Measurements from ENCODE around the gene PMEPA1.

Gene PMEPA1

GRCh38 chr20:57712851-57713504 is 3.2 kb upstream of the PMEPA1 start:
- H3K4me1 Mint-ChIP-seq (ENCODE audit: low read depth in 2 of 2), result peaks cover 13 to 16% of the 10 kb centered on the region in 2 donors
- DNase-seq (no peak), ATAC-seq (replicated peaks) (no peak)
- no peaks in the 10 kb centered on the region for H3K9me3 Mint-ChIP-seq
- no peak overlapping the region for H3K4me3 Mint-ChIP-seq
- peak overlapping the region; percentile 64 to 73 for H3K27ac Mint-ChIP-seq
- peaks cover 26 to 63% of the 10 kb centered on the region in 2 donors for H3K27me3 Mint-ChIP-seq
- H3K36me3 Mint-ChIP-seq (ENCODE audit: insufficient read depth), result peaks cover 21% of the 10 kb centered on the region

- Mint-ChIP-seq H3K27me3 (peaks cover 26 to 69% of the 10 kb centered on the region in 2 donors), H3K36me3 (ENCODE audit: insufficient read depth) (peaks cover 20% of the 10 kb centered on the region), H3K27ac (no peak overlapping the region), H3K4me1 (ENCODE audit: low read depth in 2 of 2) (peaks cover 12 to 13% of the 10 kb centered on the region in 2 donors), H3K9me3 (no peaks in the 10 kb centered on the region), H3K4me3 (no peak overlapping the region)
- no peak for DNase-seq
- ATAC-seq (replicated peaks), result no peak
These were observed 2.5 kb upstream of the PMEPA1 start for GRCh38 chr20:57712341-57712740.

- no peak overlapping the region for H3K27ac Mint-ChIP-seq
- no peaks in the 10 kb centered on the region for H3K9me3 Mint-ChIP-seq
- ATAC-seq (replicated peaks) (no peak), DNase-seq (no peak)
- H3K4me3 Mint-ChIP-seq, result no peak overlapping the region
- peaks cover 20% of the 10 kb centered on the region for H3K36me3 Mint-ChIP-seq (ENCODE audit: insufficient read depth)
- H3K4me1 Mint-ChIP-seq (ENCODE audit: low read depth in 2 of 2), result peaks cover 12 to 13% of the 10 kb centered on the region in 2 donors
- H3K27me3 Mint-ChIP-seq, result peaks cover 26 to 72% of the 10 kb centered on the region in 2 donors
These were observed 2.0 kb upstream of the PMEPA1 start for GRCh38 chr20:57711826-57712225.

- Mint-ChIP-seq H3K9me3 (no peaks in the 10 kb centered on the region), H3K27ac (peak overlapping the region; percentile 88 to 91), H3K4me3 (peak overlapping the region; percentile 83 to 84)
These were observed 1.5 kb upstream of the PMEPA1 start for GRCh38 chr20:57711311-57711712.

GRCh38 chr20:57710841-57711240 is 1.0 kb upstream of the PMEPA1 start:
- no peak for DNase-seq
- H3K9me3 Mint-ChIP-seq, result no peaks in the 10 kb centered on the region
- peak overlapping the region; percentile 88 to 91 for H3K27ac Mint-ChIP-seq
- H3K4me1 Mint-ChIP-seq (ENCODE audit: low read depth in 2 of 2), result peaks cover 12 to 13% of the 10 kb centered on the region in 2 donors
- ATAC-seq (replicated peaks), result no peak
- peak overlapping the region; percentile 83 to 84 for H3K4me3 Mint-ChIP-seq
- peaks cover 26 to 69% of the 10 kb centered on the region in 2 donors for H3K27me3 Mint-ChIP-seq
- H3K36me3 Mint-ChIP-seq (ENCODE audit: insufficient read depth), result peaks cover 24% of the 10 kb centered on the region

More at GRCh38 chr20:57711311-57711712, 1.5 kb upstream of the PMEPA1 start:
- peaks cover 12 to 13% of the 10 kb centered on the region in 2 donors for H3K4me1 Mint-ChIP-seq (ENCODE audit: low read depth in 2 of 2)
- DNase-seq (no peak), ATAC-seq (replicated peaks) (no peak)
- H3K27me3 Mint-ChIP-seq, result peaks cover 26 to 72% of the 10 kb centered on the region in 2 donors
- H3K36me3 Mint-ChIP-seq (ENCODE audit: insufficient read depth), result peaks cover 24% of the 10 kb centered on the region

GRCh38 chr20:57708694-57709673 is 831 bp downstream of the PMEPA1 start:
- peak; percentile 12 to 26 (median 16) for DNase-seq
- peak; percentile 8 for ATAC-seq (replicated peaks)

GRCh38 chr20:57707849-57708693 is 1.7 kb downstream of the PMEPA1 start:
- ATAC-seq (replicated peaks) (no peak), DNase-seq (no peak)
- Mint-ChIP-seq H3K4me1 (ENCODE audit: low read depth in 2 of 2) (peaks cover 12 to 13% of the 10 kb centered on the region in 2 donors), H3K4me3 (peak overlapping the region; percentile 84 to 85), H3K27ac (peak overlapping the region; percentile 91 to 94), H3K36me3 (ENCODE audit: insufficient read depth) (peaks cover 27% of the 10 kb centered on the region), H3K9me3 (no peaks in the 10 kb centered on the region), H3K27me3 (peaks cover 27 to 79% of the 10 kb centered on the region in 2 donors)

More at GRCh38 chr20:57708694-57709673, 831 bp downstream of the PMEPA1 start:
- peak overlapping the region; percentile 91 to 94 for H3K27ac Mint-ChIP-seq
- H3K9me3 Mint-ChIP-seq, result no peaks in the 10 kb centered on the region
- peaks cover 27% of the 10 kb centered on the region for H3K36me3 Mint-ChIP-seq (ENCODE audit: insufficient read depth)
- H3K27me3 Mint-ChIP-seq, result peaks cover 33 to 79% of the 10 kb centered on the region in 2 donors
- H3K4me1 Mint-ChIP-seq (ENCODE audit: low read depth in 2 of 2), result peaks cover 12 to 13% of the 10 kb centered on the region in 2 donors
- peak overlapping the region; percentile 84 to 85 for H3K4me3 Mint-ChIP-seq

- Mint-ChIP-seq H3K27ac (peak overlapping the region; percentile 6 to 35), H3K4me3 (peak overlapping the region; percentile 43 to 85)
These were observed 2.5 kb downstream of the PMEPA1 start for GRCh38 chr20:57707320-57707719.

GRCh38 chr20:57705127-57705899 is 4.5 kb downstream of the PMEPA1 start:
- H3K27ac Mint-ChIP-seq, result peak overlapping the region in 1 of 2 donors; percentile 9
- H3K4me1 Mint-ChIP-seq (ENCODE audit: low read depth in 2 of 2), result peaks cover 6 to 7% of the 10 kb centered on the region in 2 donors
- H3K36me3 Mint-ChIP-seq (ENCODE audit: insufficient read depth), result peaks cover 25% of the 10 kb centered on the region
- no peaks in the 10 kb centered on the region for H3K9me3 Mint-ChIP-seq
- no peak overlapping the region for H3K4me3 Mint-ChIP-seq
- H3K27me3 Mint-ChIP-seq, result peaks cover 13 to 75% of the 10 kb centered on the region in 2 donors
- ATAC-seq (replicated peaks) (no peak), DNase-seq (no peak)

More at GRCh38 chr20:57707320-57707719, 2.5 kb downstream of the PMEPA1 start:
- H3K36me3 Mint-ChIP-seq (ENCODE audit: insufficient read depth), result peaks cover 33% of the 10 kb centered on the region
- peaks cover 12 to 13% of the 10 kb centered on the region in 2 donors for H3K4me1 Mint-ChIP-seq (ENCODE audit: low read depth in 2 of 2)
- peaks cover 22 to 78% of the 10 kb centered on the region in 2 donors for H3K27me3 Mint-ChIP-seq
- no peak for ATAC-seq (replicated peaks)
- no peak for DNase-seq
- H3K9me3 Mint-ChIP-seq, result no peaks in the 10 kb centered on the region

- Mint-ChIP-seq H3K36me3 (ENCODE audit: insufficient read depth) (peaks cover 24% of the 10 kb centered on the region), H3K4me1 (ENCODE audit: low read depth in 2 of 2) (peaks cover 6% of the 10 kb centered on the region in 2 donors), H3K27me3 (peaks cover 14 to 86% of the 10 kb centered on the region in 2 donors), H3K4me3 (no peak overlapping the region), H3K9me3 (no peaks in the 10 kb centered on the region), H3K27ac (no peak overlapping the region)
- DNase-seq (no peak), ATAC-seq (replicated peaks) (no peak)
These were observed 5.6 kb downstream of the PMEPA1 start for GRCh38 chr20:57704245-57704644.

GRCh38 chr20:57703013-57703412 is 6.8 kb downstream of the PMEPA1 start:
- peaks cover 17% of the 10 kb centered on the region for H3K36me3 Mint-ChIP-seq (ENCODE audit: insufficient read depth)
- ATAC-seq (replicated peaks), result no peak
- no peaks in the 10 kb centered on the region for H3K9me3 Mint-ChIP-seq
- H3K27ac Mint-ChIP-seq, result no peak overlapping the region
- H3K4me1 Mint-ChIP-seq (ENCODE audit: low read depth in 2 of 2), result no peaks in the 10 kb centered on the region
- no peak for DNase-seq
- H3K4me3 Mint-ChIP-seq, result no peak overlapping the region
- peaks cover 11 to 87% of the 10 kb centered on the region in 2 donors for H3K27me3 Mint-ChIP-seq

GRCh38 chr20:57702521-57702920 is 7.3 kb downstream of the PMEPA1 start:
- no peak overlapping the region for H3K4me3 Mint-ChIP-seq
- no peaks in the 10 kb centered on the region for H3K9me3 Mint-ChIP-seq
- DNase-seq (no peak), ATAC-seq (replicated peaks) (no peak)
- H3K27ac Mint-ChIP-seq, result no peak overlapping the region
- H3K4me1 Mint-ChIP-seq (ENCODE audit: low read depth in 2 of 2), result no peaks in the 10 kb centered on the region
- H3K36me3 Mint-ChIP-seq (ENCODE audit: insufficient read depth), result peaks cover 14% of the 10 kb centered on the region
- H3K27me3 Mint-ChIP-seq, result peaks cover 16 to 88% of the 10 kb centered on the region in 2 donors

Measured in effector memory CD8-positive, alpha-beta T cell (primary cell).